Activated CD4-positive, alpha-beta T cell treated with anti-CD3 and anti-CD28 coated beads, Interleukin-2, amount 50 U/mL, for 16 hours (primary cell): ENCODE measurements around the gene ILKAP.
A peak's percentile ranks its signal among the peaks of the same experiment; 100 is the strongest.

Source experiments
- DNase-seq: peaks from one replicate; pipeline ENCODE4 v3.0.0-alpha.2; 2020

The ILKAP gene

GRCh38 chr2:238203094-238203972 is at the start of gene ILKAP:
Gene ILKAP (minus strand): TSS chr2:238203695. CDS start chr2:238203553, 142 bp downstream.
- DNase-seq = peak; percentile 88

- DNase-seq = no peak
Measured at GRCh38 chr2:238252766-238253630, 49.5 kb upstream of the ILKAP start.

GRCh38 chr2:238251986-238252385 is 48.5 kb upstream of the ILKAP start:
- DNase-seq = no peak

GRCh38 chr2:238251331-238251730 is 47.8 kb upstream of the ILKAP start:
- DNase-seq = no peak

GRCh38 chr2:238250896-238251295 is 47.4 kb upstream of the ILKAP start:
- no peak for DNase-seq

- DNase-seq = no peak
Measured at GRCh38 chr2:238247841-238248453, 44.5 kb upstream of the ILKAP start.

- DNase-seq = no peak
Measured at GRCh38 chr2:238247002-238247822, 43.7 kb upstream of the ILKAP start.

- DNase-seq = no peak
Measured at GRCh38 chr2:238244151-238244550, 40.7 kb upstream of the ILKAP start.

- DNase-seq = no peak
Measured at GRCh38 chr2:238243496-238244076, 40.1 kb upstream of the ILKAP start.

- DNase-seq = no peak
Measured at GRCh38 chr2:238242731-238243495, 39.4 kb upstream of the ILKAP start.

- DNase-seq = no peak
Measured at GRCh38 chr2:238241970-238242369, 38.5 kb upstream of the ILKAP start.

GRCh38 chr2:238240757-238241711 is 37.5 kb upstream of the ILKAP start:
- no peak for DNase-seq

GRCh38 chr2:238239863-238240756 is 36.6 kb upstream of the ILKAP start, which contains the start of gene HES6:
Gene HES6 (minus strand): TSS chr2:238240038. CDS start chr2:238239905, 133 bp downstream.
- DNase-seq = peak; percentile 76

- no peak for DNase-seq
Measured at GRCh38 chr2:238239543-238239862, 36.0 kb upstream of the ILKAP start.

- DNase-seq = peak; percentile 33
Measured at GRCh38 chr2:238238766-238239542, 35.5 kb upstream of the ILKAP start.

GRCh38 chr2:238238311-238238765 is 34.8 kb upstream of the ILKAP start:
- DNase-seq = no peak

- no peak for DNase-seq
Measured at GRCh38 chr2:238237431-238238135, 34.1 kb upstream of the ILKAP start.
